SK-N-DZ (cell line): ENCODE data around the gene WNT3A. TPM values are rescaled to one million over a fixed set of nuclear protein-coding genes. Genes with fewer than 3 reads are reported as not detected.
"Not testable (repeated sequence)": the region's sequence is repeated elsewhere in the genome, so short reads cannot be mapped to it uniquely, and the experiment has no call there.

Experiments used
- DNase-seq: peaks from one replicate; pipeline ENCODE4 v3.0.0-alpha.2; 2015; ENCODE audit warnings: low spot score
- polyA plus RNA-seq, 2 experiments: library from polyadenylated mRNA; depleted of rRNA; stranded (reverse); fragments of >200 nt; gene quantifications; 2 replicates each; pipeline ENCODE4 v1.2.3, GENCODE V29; 2014

Gene WNT3A
- not detected in 2 replicates for polyA plus RNA-seq (2014; cell fraction: cytosol; rRNA removed)
- polyA plus RNA-seq (2014; cell fraction: nucleus; rRNA removed), result not detected in 2 replicates

GRCh38 chr1:228006786-228007048 lies at the start of gene WNT3A:
Gene WNT3A, plus strand, starts transcription at chr1:228006998. Its CDS starts 131 bp downstream, at chr1:228007129.
- DNase-seq, result no peak

GRCh38 chr1:227958617-227959324 lies 48.0 kb upstream of the WNT3A start:
- DNase-seq, result no peak

GRCh38 chr1:227959325-227959860 lies 47.4 kb upstream of the WNT3A start:
- DNase-seq, result no peak

- DNase-seq, result no peak
Measured at GRCh38 chr1:227961651-227962466, 44.9 kb upstream of the WNT3A start.

GRCh38 chr1:227966733-227967132 lies 40.1 kb upstream of the WNT3A start:
- DNase-seq, result not testable (repeated sequence)

GRCh38 chr1:227967815-227968214 lies 39.0 kb upstream of the WNT3A start:
- not testable (repeated sequence) for DNase-seq

- not testable (repeated sequence) for DNase-seq
Measured at GRCh38 chr1:227970076-227970995, 36.5 kb upstream of the WNT3A start.

- DNase-seq, result not testable (repeated sequence)
Measured at GRCh38 chr1:227971216-227971615, 35.6 kb upstream of the WNT3A start.

- DNase-seq, result not testable (repeated sequence)
Measured at GRCh38 chr1:227971643-227972282, 35.0 kb upstream of the WNT3A start.

GRCh38 chr1:227972283-227972679 lies 34.5 kb upstream of the WNT3A start:
- DNase-seq, result not testable (repeated sequence)

GRCh38 chr1:227972843-227973374 lies 33.9 kb upstream of the WNT3A start:
- DNase-seq, result not testable (repeated sequence)

GRCh38 chr1:227973724-227974288 lies 33.0 kb upstream of the WNT3A start:
- not testable (repeated sequence) for DNase-seq

- not testable (repeated sequence) for DNase-seq
Measured at GRCh38 chr1:227975583-227976283, 31.1 kb upstream of the WNT3A start.

GRCh38 chr1:227987181-227987580 lies 19.6 kb upstream of the WNT3A start:
- DNase-seq, result no peak

GRCh38 chr1:227994632-227995300 lies 12.0 kb upstream of the WNT3A start:
- DNase-seq, result no peak

GRCh38 chr1:227996187-227996950 lies 10.4 kb upstream of the WNT3A start:
- DNase-seq, result no peak

- DNase-seq, result no peak
Measured at GRCh38 chr1:227998374-227999055, 8.3 kb upstream of the WNT3A start.
